Esophagus muscularis mucosa (tissue), 3 donors: Measurements from ENCODE around the gene OR3A3.

Source experiments
- CTCF ChIP-seq, 3 experiments: fragments of 200-600 bp in 2 of 3; fragments of 450-650 bp in 1 of 3; sonication (generic) in 2 of 3; IDR thresholded peaks; one replicate each; pipeline ENCODE4 v1.5.1; 2017 to 2019; ENCODE audit warnings: antibody characterized with exemption in 3 of 3, mild to moderate bottlenecking in 2 of 3, moderate library complexity in 1 of 3
- POLR2AphosphoS5 ChIP-seq, 2 donors: sonication (generic); formaldehyde crosslinking; IDR thresholded peaks; one replicate each; pipeline ENCODE4 v1.6.1; 2017; ENCODE audit warnings: antibody characterized with exemption in 2 of 2

GRCh38 chr17:3381957-3382356 is 29.2 kb upstream of the OR3A3 start:
- no peak for TF ChIP-seq CTCF (IDR thresholded peaks at IDR 0.05)
- TF ChIP-seq POLR2AphosphoS5 (IDR thresholded peaks at IDR 0.05): no peak
